ENCODE data around the gene DBP.
"Not testable (repeated sequence)": the region's sequence is repeated elsewhere in the genome, so short reads cannot be mapped to it uniquely, and the experiment has no call there.

The DBP gene, protein sequence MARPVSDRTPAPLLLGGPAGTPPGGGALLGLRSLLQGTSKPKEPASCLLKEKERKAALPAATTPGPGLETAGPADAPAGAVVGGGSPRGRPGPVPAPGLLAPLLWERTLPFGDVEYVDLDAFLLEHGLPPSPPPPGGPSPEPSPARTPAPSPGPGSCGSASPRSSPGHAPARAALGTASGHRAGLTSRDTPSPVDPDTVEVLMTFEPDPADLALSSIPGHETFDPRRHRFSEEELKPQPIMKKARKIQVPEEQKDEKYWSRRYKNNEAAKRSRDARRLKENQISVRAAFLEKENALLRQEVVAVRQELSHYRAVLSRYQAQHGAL

DNA sequence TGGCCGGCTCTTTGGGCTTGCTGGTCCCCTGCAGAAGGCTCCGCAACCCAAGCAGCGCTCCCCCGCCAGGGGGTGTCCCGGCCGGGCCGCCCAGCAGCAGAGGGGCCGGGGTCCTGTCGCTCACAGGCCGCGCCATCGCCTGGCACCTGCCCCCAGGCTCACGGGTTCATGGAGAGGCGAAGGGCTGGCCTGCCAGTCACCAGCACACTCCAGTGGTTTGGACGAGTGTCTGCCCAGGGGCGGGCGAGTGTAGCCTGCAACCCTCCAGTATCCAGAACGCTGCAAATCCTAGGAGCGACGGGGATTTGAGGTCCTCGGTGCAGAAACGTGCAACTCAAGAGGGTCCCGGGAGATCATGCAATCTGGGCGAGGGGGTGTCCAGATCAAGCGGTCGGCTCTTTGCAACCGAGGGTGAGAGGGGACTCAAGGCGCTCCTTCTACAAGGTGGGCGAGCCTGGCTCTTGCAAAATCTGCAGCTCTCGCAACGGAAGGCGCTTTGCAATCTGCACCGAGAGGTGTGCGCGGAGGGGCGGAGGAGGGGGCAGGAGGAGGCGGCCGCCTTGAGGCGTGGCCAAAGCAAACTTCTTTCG, at the start of gene DBP:
TSS of gene DBP (minus strand) at position 521 of the 590 bp plus-strand sequence. CDS start at position 136, 385 bp downstream.
- peaks cover 67% of the 10 kb centered on the region for H3K4me1 Mint-ChIP-seq (ENCODE audit: low read depth)
- H3K36me3 Mint-ChIP-seq (ENCODE audit: low read depth) = peaks cover 6% of the 10 kb centered on the region
- H3K9me3 Mint-ChIP-seq = no peaks in the 10 kb centered on the region
- peak within 1 kb of the TSS; percentile 98 for H3K27ac Mint-ChIP-seq
- peak within 1 kb of the TSS; percentile 82 for H3K4me3 Mint-ChIP-seq
- no peak for DNase-seq
- no peaks in the 10 kb centered on the region for H3K27me3 Mint-ChIP-seq

DNA sequence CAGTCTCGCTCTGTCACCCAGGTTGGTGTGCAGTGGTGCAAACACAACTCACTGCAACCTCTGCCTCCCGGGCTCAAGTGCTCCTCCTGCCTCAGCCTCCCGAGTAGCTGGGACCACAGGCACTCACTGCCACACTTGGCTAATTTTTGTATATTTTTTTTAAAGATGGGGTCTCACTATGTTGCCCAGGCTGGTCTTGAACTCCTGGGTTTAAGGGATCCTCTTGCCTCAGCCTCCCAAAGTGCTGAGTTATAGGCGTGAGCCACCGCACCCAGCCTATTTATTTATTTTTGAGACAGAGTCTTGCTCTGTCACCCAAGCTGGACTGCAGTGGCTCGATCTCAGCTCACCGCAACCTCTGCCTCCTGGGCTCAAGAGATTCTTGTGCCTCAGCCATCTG, 49.5 kb upstream of the DBP start:
- not testable (repeated sequence) for DNase-seq; H3K27ac Mint-ChIP-seq; H3K36me3 Mint-ChIP-seq (ENCODE audit: low read depth); H3K27me3 Mint-ChIP-seq; H3K4me3 Mint-ChIP-seq; H3K9me3 Mint-ChIP-seq; H3K4me1 Mint-ChIP-seq (ENCODE audit: low read depth)

DNA sequence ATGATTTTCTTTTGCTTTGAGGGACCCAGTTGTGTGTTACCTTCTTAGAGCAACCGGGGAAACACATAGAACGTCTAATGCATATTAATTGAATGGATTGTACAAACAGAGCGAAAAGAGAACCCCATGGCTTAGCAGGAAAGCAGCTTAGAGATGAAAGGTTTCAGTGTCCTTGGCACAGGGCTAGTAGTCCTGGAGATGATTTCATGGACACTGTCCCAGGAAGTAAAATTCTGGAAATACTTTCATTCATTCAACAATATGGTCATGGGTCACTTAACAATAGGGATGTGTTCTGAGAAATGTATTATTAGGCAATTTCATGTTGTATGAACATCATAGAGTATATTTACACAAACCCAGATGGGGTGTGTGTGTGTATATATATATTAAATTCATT, 48.9 kb upstream of the DBP start:
- no peak overlapping the region for H3K4me3 Mint-ChIP-seq
- H3K4me1 Mint-ChIP-seq (ENCODE audit: low read depth) = no peaks in the 10 kb centered on the region
- no peak overlapping the region for H3K27ac Mint-ChIP-seq
- DNase-seq = no peak
- no peaks in the 10 kb centered on the region for H3K36me3 Mint-ChIP-seq (ENCODE audit: low read depth)
- no peaks in the 10 kb centered on the region for H3K9me3 Mint-ChIP-seq
- no peaks in the 10 kb centered on the region for H3K27me3 Mint-ChIP-seq

DNA sequence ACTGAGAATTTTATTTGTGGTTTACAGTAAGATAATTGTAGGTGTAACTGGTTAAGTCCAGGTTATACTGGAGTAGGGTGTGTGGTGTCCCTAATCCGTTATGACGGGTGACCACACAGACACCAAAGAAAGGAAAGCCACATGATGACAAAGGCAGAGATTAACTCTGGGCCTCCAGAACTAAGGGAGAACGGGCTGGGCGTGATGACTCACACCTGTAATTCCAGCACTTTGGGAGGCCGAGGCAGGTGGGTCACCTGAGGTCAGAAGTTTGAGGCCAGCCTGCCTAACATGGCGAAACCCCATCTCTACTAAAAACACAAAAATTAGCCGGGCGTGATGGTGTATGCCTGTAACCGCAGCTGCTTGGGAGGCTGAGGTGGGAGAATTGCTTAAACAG, 48.4 kb upstream of the DBP start:
- Mint-ChIP-seq H3K27ac (no peak overlapping the region), H3K4me3 (no peak overlapping the region), H3K9me3 (no peaks in the 10 kb centered on the region), H3K4me1 (ENCODE audit: low read depth) (no peaks in the 10 kb centered on the region), H3K27me3 (no peaks in the 10 kb centered on the region), H3K36me3 (ENCODE audit: low read depth) (no peaks in the 10 kb centered on the region)
- DNase-seq = no peak

DNA sequence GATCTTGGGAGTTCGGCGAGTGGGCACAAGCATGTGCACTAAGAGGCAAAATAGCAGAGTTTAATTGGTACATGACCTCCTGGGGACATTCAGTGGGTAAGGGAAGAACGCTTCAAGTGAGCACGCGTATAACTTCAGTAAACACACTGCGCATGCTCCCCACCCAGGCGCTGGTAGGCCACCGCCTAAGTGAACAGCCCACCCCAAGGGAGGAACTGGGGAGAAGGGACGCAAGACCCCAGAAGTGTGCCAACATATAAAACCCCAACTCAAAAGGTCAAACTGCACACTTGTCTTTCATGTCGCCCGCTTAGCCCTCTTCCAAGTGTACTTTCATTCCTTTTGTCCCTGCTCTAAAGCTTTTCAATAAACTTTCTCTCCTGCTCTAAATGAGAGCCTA, 46.2 kb upstream of the DBP start:
- Mint-ChIP-seq H3K4me3 (no peak overlapping the region), H3K9me3 (no peaks in the 10 kb centered on the region), H3K4me1 (ENCODE audit: low read depth) (no peaks in the 10 kb centered on the region), H3K36me3 (ENCODE audit: low read depth) (no peaks in the 10 kb centered on the region), H3K27me3 (no peaks in the 10 kb centered on the region), H3K27ac (no peak overlapping the region)
- peak; percentile 55 for DNase-seq

DNA sequence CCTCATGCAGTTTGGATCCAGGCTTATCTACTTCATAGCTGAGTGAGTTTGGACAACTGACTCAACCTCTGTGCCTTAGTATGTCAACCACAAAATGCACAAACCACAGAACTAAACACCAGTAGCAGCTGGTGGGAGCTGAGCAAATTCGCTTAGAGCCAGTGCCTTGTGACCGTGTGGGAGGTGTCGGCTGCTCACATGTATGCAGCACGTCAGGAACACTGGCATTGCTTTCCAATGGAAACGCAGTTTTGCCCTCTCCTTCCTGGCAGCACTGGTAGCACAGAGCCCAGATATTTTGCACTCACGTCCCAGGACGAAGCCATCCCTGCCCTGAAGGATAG, 43.9 kb upstream of the DBP start:
- Mint-ChIP-seq H3K27ac (no peak overlapping the region), H3K27me3 (no peaks in the 10 kb centered on the region), H3K4me1 (ENCODE audit: low read depth) (no peaks in the 10 kb centered on the region), H3K36me3 (ENCODE audit: low read depth) (no peaks in the 10 kb centered on the region), H3K9me3 (no peaks in the 10 kb centered on the region), H3K4me3 (no peak overlapping the region)
- DNase-seq = no peak

DNA sequence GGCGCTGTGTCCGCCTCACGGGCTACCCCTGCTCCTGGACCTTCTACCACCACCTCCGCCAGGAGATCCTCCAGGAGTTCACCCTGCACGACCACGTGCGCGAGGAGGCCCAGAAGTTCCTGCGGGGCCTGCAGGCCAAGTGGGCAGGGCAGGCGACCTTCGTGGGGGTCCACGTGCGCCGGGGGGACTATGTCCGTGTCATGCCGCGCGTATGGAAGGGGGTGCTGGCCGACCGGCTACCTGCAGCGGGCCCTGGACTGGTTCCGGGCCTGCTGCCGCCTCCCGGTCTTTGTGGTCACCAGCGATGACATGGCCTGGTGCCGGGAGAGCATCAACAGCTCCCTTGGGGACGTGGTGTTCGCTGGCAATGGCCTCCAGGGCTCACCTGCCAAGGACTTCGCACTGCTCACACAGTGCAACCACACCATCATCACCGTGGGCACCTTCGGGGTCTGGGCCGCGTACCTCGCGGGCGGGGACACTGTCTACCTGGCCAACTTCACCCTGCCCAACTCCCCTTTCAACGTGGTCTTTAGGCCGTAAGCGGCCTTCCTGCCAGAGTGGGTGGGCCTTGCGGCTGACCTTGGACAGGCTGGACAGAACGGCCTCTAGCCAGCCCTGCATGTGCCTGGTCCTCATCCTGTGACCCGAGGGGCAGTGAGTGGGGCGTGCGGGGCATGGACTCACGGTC, 43.4 kb upstream of the DBP start:
- Mint-ChIP-seq H3K4me1 (ENCODE audit: low read depth) (no peaks in the 10 kb centered on the region), H3K9me3 (no peaks in the 10 kb centered on the region)

DNA sequence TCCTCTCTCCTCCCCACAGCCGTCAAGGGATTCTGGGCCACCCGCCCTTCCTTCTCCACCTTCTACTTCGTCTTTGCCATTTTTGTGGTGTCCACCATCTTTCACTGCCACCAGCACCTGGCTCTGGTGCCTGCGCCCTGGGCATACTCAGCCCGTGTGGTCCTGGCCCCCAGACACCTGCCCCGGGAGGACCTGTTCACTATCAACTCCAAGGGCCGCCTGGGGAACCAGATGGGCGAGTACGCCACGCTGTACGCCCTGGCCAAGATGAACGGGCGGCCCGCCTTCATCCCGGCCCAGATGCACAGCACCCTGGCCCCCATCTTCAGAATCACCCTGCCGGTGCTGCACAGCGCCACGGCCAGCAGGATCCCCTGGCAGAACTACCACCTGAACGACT, 42.8 kb upstream of the DBP start:
- H3K4me1 Mint-ChIP-seq (ENCODE audit: low read depth); H3K9me3 Mint-ChIP-seq; H3K27ac Mint-ChIP-seq; H3K36me3 Mint-ChIP-seq (ENCODE audit: low read depth); DNase-seq; H3K27me3 Mint-ChIP-seq; H3K4me3 Mint-ChIP-seq: not testable (repeated sequence)

More for the DNA sequence above, 43.4 kb upstream of the DBP start:
- no peak overlapping the region for H3K27ac Mint-ChIP-seq
- no peaks in the 10 kb centered on the region for H3K36me3 Mint-ChIP-seq (ENCODE audit: low read depth)
- H3K4me3 Mint-ChIP-seq = no peak overlapping the region
- no peaks in the 10 kb centered on the region for H3K27me3 Mint-ChIP-seq
- no peak for DNase-seq

DNA sequence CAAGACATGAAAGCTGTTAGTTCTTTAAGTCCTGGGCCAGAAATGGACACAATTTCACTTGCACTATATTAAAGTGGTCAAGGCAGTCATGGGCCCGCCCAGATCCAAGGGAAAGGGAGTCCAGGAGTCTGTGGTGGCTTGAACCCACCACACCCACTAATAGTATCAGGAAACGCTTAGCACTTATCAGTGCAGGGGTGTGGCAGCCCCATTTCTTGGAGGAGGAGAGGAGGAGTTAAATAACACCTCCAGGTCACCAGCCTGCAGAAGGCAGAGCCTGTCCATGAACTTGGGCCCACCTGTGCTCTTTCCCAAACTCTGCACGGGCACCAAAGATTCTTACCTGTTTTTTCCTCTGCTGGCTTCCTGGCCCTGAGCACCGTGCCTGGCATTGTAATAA, 41.0 kb upstream of the DBP start:
- Mint-ChIP-seq H3K4me1 (ENCODE audit: low read depth) (peaks cover 6% of the 10 kb centered on the region), H3K27ac (no peak overlapping the region), H3K36me3 (ENCODE audit: low read depth) (no peaks in the 10 kb centered on the region), H3K9me3 (no peaks in the 10 kb centered on the region), H3K4me3 (no peak overlapping the region), H3K27me3 (no peaks in the 10 kb centered on the region)
- no peak for DNase-seq

DNA sequence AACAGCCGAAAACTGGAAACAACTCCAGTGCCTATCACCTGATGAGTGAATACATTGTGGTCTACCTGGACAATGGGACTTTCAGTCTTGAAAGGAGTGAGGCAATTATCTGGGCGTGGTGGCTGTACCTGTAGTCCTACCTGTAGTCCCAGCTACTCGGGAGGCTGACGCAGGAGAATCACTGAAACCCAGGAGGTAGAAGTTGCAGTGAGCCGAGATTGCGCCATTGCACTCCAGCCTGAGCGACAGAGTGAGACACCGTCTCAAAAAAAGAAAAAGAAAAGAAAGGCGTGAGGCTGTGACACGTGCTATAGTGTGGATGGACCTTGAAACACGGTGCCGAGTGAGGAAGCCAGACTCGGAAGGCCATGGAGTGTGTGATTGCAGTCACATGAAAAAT, 39.7 kb upstream of the DBP start:
- Mint-ChIP-seq H3K4me1 (ENCODE audit: low read depth) (peaks cover 6% of the 10 kb centered on the region), H3K27me3 (no peaks in the 10 kb centered on the region), H3K36me3 (ENCODE audit: low read depth) (no peaks in the 10 kb centered on the region), H3K27ac (no peak overlapping the region), H3K9me3 (no peaks in the 10 kb centered on the region), H3K4me3 (no peak overlapping the region)
- DNase-seq = no peak

DNA sequence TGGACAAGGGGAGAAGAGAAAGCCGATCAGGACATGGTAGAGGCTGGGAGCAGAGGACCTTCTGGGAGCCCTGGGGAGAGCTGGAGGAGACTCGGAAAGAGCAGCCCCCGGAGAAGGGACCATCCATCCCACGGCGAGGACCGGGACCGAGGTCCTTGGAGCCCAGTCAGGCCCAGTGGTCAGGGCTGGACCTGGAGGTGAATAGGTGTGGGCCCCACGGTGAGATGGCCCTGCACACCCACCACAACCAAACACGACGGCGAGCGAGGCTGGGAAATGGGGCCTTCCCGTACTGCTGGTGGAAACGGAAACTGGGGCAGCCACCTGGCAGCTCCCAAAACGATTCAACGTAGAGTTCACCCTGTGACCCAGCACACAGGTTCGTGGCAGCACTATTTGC, 39.3 kb upstream of the DBP start:
- Mint-ChIP-seq H3K27me3 (no peaks in the 10 kb centered on the region), H3K4me3 (no peak overlapping the region), H3K36me3 (ENCODE audit: low read depth) (no peaks in the 10 kb centered on the region), H3K27ac (no peak overlapping the region), H3K9me3 (no peaks in the 10 kb centered on the region), H3K4me1 (ENCODE audit: low read depth) (peaks cover 6% of the 10 kb centered on the region)
- DNase-seq = no peak

DNA sequence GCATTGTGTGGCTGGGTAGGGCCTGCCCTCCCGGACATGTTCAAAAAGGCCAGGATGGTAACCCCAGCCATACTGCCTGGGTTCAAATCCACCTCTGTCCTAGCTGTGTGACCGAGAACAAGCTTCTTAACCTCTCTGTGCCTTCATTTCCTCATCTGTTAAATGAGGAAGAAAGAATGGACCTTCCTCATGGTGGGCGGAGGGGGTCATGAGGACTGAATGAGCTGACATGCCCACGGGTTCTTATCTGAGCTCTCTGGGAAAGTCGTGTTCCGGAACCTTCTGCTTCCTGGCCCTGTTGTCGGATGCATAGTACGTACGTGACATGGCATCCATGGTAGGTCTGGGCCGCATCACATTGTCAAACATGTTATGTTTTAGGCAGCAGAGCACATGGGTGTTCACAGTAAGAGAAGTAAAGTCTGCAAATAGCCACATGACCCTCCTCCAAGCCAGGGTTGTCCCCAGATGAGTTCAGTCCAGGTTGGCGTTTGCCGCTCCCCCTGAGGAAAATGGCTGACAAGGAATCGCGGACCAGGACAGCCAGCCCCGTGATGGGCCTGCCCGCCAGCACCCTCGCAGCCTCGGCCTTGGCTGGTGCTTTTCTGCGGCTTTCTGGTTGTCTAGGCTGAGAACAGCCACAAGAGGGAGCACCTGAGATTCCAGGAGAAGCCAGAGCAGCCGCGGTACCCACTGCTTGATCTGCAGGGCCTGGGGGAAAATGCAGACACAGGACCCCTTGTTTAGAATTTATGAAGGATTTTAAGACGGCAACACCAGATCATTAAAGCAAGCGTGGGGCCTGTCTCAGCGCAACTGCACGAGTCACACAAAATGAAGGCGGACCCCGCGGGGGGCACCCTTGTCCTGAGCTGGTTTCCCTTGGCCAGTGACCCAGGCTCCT, 38.0 kb upstream of the DBP start:
- Mint-ChIP-seq H3K27ac (no peak overlapping the region), H3K9me3 (no peaks in the 10 kb centered on the region), H3K4me1 (ENCODE audit: low read depth) (peaks cover 6% of the 10 kb centered on the region), H3K36me3 (ENCODE audit: low read depth) (no peaks in the 10 kb centered on the region), H3K27me3 (no peaks in the 10 kb centered on the region), H3K4me3 (no peak overlapping the region)
- peak; percentile 80 for DNase-seq

DNA sequence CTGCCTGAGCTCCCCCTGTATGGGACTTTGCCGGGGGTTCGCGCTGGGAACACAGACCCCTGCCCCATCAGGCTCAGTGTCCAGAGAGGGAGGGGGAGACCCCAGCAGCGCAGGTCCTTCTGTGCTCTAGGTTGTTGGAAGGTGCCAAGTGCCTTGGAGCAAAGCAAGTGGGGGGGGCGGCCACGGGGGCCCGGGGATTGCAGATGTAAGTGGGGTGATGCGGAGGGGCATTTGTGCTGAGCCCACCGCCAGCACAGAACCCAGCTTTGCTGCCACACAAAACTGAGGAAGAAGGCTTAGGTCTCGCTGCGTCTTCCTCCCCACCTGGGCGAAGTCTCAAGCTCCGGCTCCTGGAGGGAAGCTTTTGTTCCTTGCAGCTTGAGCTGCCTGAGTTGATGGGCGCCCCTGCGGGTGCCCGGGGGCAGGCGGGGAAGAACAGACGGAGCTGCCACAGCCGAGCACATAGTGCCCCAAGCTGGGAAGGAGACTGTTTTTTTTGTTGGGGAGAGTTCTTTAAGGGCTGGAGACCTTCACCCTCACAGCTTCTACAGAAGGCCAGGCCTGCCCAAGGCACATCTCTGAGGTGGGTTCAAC, 37.1 kb upstream of the DBP start:
- DNase-seq = no peak

DNA sequence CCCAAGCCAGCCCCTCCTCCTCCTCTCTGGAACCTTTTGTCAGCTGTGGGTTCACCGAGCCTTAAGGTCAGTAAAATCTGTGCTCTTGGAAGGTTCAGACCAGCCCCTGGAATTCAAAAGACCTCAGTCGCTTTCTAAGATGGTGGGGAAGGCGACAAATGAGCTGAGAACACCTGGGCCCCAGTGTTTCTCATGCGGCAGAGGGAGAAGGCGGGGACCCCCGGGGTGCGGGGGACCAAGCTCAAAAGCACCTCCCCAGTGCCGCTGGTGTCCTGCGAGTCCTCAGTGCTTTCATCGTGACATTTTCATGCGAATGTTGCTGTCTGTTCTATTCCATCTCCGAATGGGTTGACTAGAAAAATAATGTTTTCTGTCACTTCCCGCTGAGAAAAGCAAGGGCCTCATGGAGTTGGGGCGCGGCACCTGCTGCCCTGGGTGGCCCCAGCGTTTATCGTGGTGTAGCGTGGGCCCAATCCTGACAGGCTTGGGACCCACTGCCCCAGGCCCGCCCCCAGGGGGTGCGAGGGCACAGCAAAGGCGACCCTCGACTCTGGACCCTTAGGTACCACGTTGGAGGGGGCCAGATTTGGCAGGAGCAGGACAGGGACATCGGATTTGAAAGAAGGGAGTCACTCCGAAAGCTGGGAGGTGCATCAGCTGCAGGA, 36.4 kb upstream of the DBP start:
- no peaks in the 10 kb centered on the region for H3K36me3 Mint-ChIP-seq (ENCODE audit: low read depth)
- no peaks in the 10 kb centered on the region for H3K9me3 Mint-ChIP-seq
- no peaks in the 10 kb centered on the region for H3K27me3 Mint-ChIP-seq
- H3K4me1 Mint-ChIP-seq (ENCODE audit: low read depth) = peaks cover 6% of the 10 kb centered on the region
- H3K4me3 Mint-ChIP-seq = no peak overlapping the region
- DNase-seq = no peak
- no peak overlapping the region for H3K27ac Mint-ChIP-seq

More for the DNA sequence above, 37.1 kb upstream of the DBP start:
- H3K4me3 Mint-ChIP-seq = no peak overlapping the region
- no peak overlapping the region for H3K27ac Mint-ChIP-seq
- H3K4me1 Mint-ChIP-seq (ENCODE audit: low read depth) = peaks cover 6% of the 10 kb centered on the region
- H3K36me3 Mint-ChIP-seq (ENCODE audit: low read depth) = no peaks in the 10 kb centered on the region
- H3K27me3 Mint-ChIP-seq = no peaks in the 10 kb centered on the region
- H3K9me3 Mint-ChIP-seq = no peaks in the 10 kb centered on the region
